ENCODE results near the gene NAIF1. TPM values are rescaled to one million over a fixed set of nuclear protein-coding genes. Genes with fewer than 3 reads are reported as not detected.

Gene NAIF1
- total and polyA plus RNA-seq, 2 experiments from 2014 or later = 4.9 to 5.5 TPM

DNA sequence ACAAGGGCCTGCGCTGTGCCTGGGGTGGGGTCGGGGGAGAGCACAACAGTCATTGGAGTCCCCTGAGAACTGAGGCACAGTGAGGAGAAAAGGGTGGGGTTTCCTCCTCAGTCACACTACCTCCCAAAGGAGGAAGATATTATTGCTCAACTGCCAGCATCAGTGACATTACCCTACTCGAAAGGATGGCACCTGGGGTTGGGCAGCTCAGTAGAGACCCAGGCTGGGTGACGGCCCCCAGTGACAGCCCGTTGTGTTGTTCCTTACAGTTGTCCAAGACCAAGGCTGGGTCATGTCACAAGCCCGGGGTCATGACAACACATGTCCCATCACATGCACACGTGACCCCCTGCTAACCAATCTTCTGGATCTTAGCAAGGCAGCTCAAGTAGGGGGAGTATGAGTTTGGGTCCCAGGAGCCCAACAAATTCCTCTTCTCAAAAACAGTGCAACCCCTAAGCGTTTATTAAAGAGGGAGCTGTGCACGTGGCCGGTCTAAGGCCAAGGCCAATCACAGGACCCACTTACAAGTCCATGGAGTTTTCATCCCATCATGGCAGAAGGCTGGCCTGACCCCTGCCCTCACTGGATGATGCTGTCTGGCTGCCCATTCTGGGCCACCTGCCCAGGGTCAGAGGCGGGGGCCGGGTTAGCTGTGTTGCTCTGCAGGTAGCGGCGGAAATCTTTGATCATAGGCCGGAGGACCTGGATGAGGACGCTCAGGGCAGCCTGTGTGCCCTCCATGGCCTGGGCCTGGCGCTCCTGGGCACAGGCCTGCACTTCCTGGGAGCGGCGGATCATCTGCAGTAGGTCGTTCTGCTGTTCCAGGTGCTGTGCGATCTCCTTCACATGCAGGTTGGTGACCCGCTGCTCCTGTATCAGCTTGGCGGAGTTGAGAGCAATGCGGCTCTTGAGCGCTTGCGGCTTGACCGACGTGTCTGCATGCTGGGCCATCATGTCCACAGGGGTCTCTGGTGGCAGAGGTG is 4.0 kb downstream of the NAIF1 start:
- DNase-seq (ENCODE audit: low spot score) (no peak), ATAC-seq (no peak)
- Mint-ChIP-seq H3K27ac (no peak overlapping the region), H3K36me3 (ENCODE audit: low read depth) (no peaks in the 10 kb centered on the region), H3K27me3 (ENCODE audit: insufficient read depth, low read depth, poor library complexity) (peaks cover 2% of the 10 kb centered on the region), H3K4me1 (peaks cover 13% of the 10 kb centered on the region), H3K9me3 (no peaks in the 10 kb centered on the region), H3K4me3 (no peak overlapping the region)
- Histone ChIP-seq H3K4me2 (no peak overlapping the region), H3K27me3 (ENCODE audit: insufficient read depth) (no peaks in the 10 kb centered on the region), H3K36me3 (ENCODE audit: insufficient read depth) (no peaks in the 10 kb centered on the region), H3K27ac (ENCODE audit: low read depth) (no peak overlapping the region), H3F3A (replicated peaks; ENCODE audit: low read depth) (no peaks in the 10 kb centered on the region), H2AFZ (no peak overlapping the region), H3K79me2 (replicated peaks; ENCODE audit: insufficient read depth) (peaks cover 10% of the 10 kb centered on the region; the same call in 1 of the 2 replicates), H3K4me3 (no peak overlapping the region), H3K9me2 (ENCODE audit: insufficient read depth) (peaks cover 5% of the 10 kb centered on the region; the same call in 1 of the 2 replicates), H3K4me1 (ENCODE audit: insufficient read depth) (no peaks in the 10 kb centered on the region), H4K20me1 (replicated peaks; ENCODE audit: insufficient read depth) (no peaks in the 10 kb centered on the region)
- TF ChIP-seq EZH2phosphoT487 (IDR thresholded peaks at IDR 0.05; ENCODE audit: unreplicated experiment) (no peak), STAT1 (IDR thresholded peaks at IDR 0.05; ENCODE audit: unreplicated experiment) (no peak), NANOG (IDR thresholded peaks at IDR 0.05; ENCODE audit: borderline replicate concordance) (no peak), ZNF114 (CRISPR knock-in tag; IDR thresholded peaks at IDR 0.05) (no peak), JUNB (IDR thresholded peaks at IDR 0.05; ENCODE audit: unreplicated experiment) (no peak), POLR2AphosphoS5 (IDR thresholded peaks at IDR 0.05; ENCODE audit: low read depth) (no peak), CREB1 (CRISPR knock-in tag; IDR thresholded peaks at IDR 0.05; ENCODE audit: low read depth) (no peak), EZH2 (IDR thresholded peaks at IDR 0.05; ENCODE audit: low read depth, unreplicated experiment) (no peak), ZNF331 (CRISPR knock-in tag; IDR thresholded peaks at IDR 0.05; ENCODE audit: low read depth) (no peak)
- TF ChIP-seq, protein P1, sequence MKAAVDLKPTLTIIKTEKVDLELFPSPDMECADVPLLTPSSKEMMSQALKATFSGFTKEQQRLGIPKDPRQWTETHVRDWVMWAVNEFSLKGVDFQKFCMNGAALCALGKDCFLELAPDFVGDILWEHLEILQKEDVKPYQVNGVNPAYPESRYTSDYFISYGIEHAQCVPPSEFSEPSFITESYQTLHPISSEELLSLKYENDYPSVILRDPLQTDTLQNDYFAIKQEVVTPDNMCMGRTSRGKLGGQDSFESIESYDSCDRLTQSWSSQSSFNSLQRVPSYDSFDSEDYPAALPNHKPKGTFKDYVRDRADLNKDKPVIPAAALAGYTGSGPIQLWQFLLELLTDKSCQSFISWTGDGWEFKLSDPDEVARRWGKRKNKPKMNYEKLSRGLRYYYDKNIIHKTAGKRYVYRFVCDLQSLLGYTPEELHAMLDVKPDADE (IDR thresholded peaks at IDR 0.05) = no peak
- TF ChIP-seq, protein P2, sequence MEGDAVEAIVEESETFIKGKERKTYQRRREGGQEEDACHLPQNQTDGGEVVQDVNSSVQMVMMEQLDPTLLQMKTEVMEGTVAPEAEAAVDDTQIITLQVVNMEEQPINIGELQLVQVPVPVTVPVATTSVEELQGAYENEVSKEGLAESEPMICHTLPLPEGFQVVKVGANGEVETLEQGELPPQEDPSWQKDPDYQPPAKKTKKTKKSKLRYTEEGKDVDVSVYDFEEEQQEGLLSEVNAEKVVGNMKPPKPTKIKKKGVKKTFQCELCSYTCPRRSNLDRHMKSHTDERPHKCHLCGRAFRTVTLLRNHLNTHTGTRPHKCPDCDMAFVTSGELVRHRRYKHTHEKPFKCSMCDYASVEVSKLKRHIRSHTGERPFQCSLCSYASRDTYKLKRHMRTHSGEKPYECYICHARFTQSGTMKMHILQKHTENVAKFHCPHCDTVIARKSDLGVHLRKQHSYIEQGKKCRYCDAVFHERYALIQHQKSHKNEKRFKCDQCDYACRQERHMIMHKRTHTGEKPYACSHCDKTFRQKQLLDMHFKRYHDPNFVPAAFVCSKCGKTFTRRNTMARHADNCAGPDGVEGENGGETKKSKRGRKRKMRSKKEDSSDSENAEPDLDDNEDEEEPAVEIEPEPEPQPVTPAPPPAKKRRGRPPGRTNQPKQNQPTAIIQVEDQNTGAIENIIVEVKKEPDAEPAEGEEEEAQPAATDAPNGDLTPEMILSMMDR (conservative IDR thresholded peaks at IDR 0.05; ENCODE audit: low read depth in 2 of 2) = no peak
- TF ChIP-seq, protein P3, sequence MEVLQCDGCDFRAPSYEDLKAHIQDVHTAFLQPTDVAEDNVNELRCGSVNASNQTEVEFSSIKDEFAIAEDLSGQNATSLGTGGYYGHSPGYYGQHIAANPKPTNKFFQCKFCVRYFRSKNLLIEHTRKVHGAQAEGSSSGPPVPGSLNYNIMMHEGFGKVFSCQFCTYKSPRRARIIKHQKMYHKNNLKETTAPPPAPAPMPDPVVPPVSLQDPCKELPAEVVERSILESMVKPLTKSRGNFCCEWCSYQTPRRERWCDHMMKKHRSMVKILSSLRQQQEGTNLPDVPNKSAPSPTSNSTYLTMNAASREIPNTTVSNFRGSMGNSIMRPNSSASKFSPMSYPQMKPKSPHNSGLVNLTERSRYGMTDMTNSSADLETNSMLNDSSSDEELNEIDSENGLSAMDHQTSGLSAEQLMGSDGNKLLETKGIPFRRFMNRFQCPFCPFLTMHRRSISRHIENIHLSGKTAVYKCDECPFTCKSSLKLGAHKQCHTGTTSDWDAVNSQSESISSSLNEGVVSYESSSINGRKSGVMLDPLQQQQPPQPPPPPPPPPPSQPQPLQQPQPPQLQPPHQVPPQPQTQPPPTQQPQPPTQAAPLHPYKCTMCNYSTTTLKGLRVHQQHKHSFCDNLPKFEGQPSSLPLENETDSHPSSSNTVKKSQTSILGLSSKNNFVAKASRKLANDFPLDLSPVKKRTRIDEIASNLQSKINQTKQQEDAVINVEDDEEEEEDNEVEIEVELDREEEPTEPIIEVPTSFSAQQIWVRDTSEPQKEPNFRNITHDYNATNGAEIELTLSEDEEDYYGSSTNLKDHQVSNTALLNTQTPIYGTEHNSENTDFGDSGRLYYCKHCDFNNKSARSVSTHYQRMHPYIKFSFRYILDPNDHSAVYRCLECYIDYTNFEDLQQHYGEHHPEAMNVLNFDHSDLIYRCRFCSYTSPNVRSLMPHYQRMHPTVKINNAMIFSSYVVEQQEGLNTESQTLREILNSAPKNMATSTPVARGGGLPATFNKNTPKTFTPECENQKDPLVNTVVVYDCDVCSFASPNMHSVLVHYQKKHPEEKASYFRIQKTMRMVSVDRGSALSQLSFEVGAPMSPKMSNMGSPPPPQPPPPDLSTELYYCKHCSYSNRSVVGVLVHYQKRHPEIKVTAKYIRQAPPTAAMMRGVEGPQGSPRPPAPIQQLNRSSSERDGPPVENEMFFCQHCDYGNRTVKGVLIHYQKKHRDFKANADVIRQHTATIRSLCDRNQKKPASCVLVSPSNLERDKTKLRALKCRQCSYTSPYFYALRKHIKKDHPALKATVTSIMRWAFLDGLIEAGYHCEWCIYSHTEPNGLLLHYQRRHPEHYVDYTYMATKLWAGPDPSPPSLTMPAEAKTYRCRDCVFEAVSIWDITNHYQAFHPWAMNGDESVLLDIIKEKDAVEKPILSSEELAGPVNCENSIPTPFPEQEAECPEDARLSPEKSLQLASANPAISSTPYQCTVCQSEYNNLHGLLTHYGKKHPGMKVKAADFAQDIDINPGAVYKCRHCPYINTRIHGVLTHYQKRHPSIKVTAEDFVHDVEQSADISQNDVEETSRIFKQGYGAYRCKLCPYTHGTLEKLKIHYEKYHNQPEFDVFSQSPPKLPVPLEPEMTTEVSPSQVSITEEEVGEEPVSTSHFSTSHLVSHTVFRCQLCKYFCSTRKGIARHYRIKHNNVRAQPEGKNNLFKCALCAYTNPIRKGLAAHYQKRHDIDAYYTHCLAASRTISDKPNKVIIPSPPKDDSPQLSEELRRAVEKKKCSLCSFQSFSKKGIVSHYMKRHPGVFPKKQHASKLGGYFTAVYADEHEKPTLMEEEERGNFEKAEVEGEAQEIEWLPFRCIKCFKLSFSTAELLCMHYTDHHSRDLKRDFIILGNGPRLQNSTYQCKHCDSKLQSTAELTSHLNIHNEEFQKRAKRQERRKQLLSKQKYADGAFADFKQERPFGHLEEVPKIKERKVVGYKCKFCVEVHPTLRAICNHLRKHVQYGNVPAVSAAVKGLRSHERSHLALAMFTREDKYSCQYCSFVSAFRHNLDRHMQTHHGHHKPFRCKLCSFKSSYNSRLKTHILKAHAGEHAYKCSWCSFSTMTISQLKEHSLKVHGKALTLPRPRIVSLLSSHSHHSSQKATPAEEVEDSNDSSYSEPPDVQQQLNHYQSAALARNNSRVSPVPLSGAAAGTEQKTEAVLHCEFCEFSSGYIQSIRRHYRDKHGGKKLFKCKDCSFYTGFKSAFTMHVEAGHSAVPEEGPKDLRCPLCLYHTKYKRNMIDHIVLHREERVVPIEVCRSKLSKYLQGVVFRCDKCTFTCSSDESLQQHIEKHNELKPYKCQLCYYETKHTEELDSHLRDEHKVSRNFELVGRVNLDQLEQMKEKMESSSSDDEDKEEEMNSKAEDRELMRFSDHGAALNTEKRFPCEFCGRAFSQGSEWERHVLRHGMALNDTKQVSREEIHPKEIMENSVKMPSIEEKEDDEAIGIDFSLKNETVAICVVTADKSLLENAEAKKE (CRISPR knock-in tag; IDR thresholded peaks at IDR 0.05) = no peak
- TF ChIP-seq, protein P4, sequence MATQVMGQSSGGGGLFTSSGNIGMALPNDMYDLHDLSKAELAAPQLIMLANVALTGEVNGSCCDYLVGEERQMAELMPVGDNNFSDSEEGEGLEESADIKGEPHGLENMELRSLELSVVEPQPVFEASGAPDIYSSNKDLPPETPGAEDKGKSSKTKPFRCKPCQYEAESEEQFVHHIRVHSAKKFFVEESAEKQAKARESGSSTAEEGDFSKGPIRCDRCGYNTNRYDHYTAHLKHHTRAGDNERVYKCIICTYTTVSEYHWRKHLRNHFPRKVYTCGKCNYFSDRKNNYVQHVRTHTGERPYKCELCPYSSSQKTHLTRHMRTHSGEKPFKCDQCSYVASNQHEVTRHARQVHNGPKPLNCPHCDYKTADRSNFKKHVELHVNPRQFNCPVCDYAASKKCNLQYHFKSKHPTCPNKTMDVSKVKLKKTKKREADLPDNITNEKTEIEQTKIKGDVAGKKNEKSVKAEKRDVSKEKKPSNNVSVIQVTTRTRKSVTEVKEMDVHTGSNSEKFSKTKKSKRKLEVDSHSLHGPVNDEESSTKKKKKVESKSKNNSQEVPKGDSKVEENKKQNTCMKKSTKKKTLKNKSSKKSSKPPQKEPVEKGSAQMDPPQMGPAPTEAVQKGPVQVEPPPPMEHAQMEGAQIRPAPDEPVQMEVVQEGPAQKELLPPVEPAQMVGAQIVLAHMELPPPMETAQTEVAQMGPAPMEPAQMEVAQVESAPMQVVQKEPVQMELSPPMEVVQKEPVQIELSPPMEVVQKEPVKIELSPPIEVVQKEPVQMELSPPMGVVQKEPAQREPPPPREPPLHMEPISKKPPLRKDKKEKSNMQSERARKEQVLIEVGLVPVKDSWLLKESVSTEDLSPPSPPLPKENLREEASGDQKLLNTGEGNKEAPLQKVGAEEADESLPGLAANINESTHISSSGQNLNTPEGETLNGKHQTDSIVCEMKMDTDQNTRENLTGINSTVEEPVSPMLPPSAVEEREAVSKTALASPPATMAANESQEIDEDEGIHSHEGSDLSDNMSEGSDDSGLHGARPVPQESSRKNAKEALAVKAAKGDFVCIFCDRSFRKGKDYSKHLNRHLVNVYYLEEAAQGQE (IDR thresholded peaks at IDR 0.05; ENCODE audit: unreplicated experiment) = no peak

Data from GM23338 (cell line).